ENCODE results near the gene TGFBRAP1.
A peak's percentile ranks its signal among the peaks of the same experiment; 100 is the strongest.

TGFBRAP1 gene

GRCh38 chr2:105242286-105242993, 87.1 kb downstream of the TGFBRAP1 start:
- H3K4me3 ChIP-seq (ENCODE audit: low read length): no peak overlapping the region
- TF ChIP-seq, protein P1, sequence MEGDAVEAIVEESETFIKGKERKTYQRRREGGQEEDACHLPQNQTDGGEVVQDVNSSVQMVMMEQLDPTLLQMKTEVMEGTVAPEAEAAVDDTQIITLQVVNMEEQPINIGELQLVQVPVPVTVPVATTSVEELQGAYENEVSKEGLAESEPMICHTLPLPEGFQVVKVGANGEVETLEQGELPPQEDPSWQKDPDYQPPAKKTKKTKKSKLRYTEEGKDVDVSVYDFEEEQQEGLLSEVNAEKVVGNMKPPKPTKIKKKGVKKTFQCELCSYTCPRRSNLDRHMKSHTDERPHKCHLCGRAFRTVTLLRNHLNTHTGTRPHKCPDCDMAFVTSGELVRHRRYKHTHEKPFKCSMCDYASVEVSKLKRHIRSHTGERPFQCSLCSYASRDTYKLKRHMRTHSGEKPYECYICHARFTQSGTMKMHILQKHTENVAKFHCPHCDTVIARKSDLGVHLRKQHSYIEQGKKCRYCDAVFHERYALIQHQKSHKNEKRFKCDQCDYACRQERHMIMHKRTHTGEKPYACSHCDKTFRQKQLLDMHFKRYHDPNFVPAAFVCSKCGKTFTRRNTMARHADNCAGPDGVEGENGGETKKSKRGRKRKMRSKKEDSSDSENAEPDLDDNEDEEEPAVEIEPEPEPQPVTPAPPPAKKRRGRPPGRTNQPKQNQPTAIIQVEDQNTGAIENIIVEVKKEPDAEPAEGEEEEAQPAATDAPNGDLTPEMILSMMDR (IDR thresholded peaks at IDR 0.05; ENCODE audit: insufficient read depth, low read depth, low read length, missing control alignments): no peak
- DNase-seq (ENCODE audit: low read depth): no peak

- H3K4me3 ChIP-seq (ENCODE audit: low read length): no peak within 1 kb of the TSS
- TF ChIP-seq, protein P1 (IDR thresholded peaks at IDR 0.05; ENCODE audit: insufficient read depth, low read depth, low read length, missing control alignments): no peak
- no peak for DNase-seq (ENCODE audit: low read depth)
Measured at GRCh38 chr2:105241443-105241842, 88.1 kb downstream of the TGFBRAP1 start, which contains the start of gene GPR45. Gene GPR45, plus strand, starts transcription at chr2:105241743. Its CDS starts 116 bp downstream, at chr2:105241859.

DNA sequence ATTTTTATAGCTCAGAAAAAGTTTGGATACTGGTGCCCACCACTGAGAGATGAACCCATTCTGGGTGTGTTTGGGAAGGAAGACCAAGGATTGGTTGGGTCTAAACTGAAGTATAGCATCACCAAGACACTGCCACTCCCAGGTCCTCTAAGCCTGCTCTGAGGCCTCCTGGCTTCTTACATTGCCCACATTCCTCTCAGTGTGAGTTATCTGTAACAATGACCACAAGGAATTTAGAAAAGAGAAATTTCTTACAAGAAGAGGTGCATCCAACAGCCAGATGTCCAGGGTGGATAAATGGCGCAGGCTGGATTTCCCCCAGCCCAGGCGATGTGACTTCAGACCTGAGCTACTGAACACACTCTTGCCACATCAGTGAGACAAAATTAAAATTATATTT, 89.6 kb downstream of the TGFBRAP1 start:
- no peak overlapping the region for H3K4me3 ChIP-seq (ENCODE audit: low read length)
- TF ChIP-seq, protein P1 (IDR thresholded peaks at IDR 0.05; ENCODE audit: insufficient read depth, low read depth, low read length, missing control alignments): no peak
- DNase-seq (ENCODE audit: low read depth): peak; percentile 19

DNA sequence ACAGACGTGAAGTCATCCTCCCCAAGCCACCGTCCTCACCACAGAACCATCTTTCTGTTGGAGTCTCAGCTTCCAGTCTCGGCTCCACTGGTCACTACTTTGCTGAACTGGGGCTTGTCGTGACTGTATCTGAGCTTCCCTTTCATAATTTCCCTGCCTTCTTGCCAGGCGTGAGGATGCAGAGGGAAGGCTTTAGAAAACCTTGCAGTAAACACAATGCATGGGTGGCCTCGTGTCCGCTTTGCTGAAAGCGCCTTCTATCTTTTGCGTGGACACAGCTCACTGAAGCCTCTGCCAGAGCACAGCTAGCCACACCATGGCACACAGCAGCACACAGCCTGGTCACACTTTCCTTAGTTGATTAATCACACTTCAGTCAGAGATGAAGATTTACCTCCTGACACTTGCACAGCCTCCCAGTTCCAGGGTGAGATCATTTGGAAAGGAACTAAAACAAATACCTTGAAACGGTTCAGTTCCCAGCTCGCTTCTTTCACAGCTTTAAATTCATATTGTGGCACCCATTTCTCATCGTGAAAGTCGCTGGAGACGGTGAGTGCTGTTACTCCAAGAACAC, 90.8 kb downstream of the TGFBRAP1 start:
- H3K4me3 ChIP-seq (ENCODE audit: low read length): no peak overlapping the region
- TF ChIP-seq, protein P1 (IDR thresholded peaks at IDR 0.05; ENCODE audit: insufficient read depth, low read depth, low read length, missing control alignments): no peak
- no peak for DNase-seq (ENCODE audit: low read depth)

DNA sequence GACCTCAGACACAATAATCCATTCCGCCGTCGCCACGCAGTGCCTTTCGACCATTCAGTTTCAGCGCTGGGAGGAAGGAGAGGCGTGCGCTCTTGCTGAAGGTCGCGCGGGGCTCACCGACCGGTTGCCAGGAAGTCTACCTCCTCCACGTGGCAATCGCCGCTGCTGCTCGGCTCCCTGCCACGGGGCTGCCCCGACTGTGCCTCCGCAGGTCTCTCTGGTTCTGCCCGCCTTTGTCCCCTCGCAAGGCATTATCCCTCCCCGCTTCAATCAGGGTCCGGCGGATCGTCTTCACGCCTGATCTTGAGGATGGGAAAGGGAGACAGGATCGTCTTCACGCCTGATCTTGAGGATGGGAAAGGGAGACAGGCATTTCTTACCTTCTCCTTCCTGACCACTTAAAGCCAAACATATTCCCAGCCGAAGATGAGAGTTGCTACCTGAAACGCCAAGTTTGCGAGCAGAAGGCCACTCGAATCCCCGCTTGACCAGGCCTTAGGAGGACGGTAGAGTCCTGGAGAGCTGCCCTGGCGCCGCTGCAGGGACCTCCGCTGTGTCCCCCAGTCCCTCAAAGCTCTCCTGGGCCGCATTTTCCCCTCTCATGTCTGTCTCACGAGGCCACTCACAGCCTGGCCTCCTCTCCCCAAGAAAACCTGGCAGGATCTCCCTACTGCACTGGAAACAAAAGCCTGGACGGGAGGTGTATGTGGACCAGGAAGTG, 92.3 kb downstream of the TGFBRAP1 start:
- TF ChIP-seq, protein P1 (IDR thresholded peaks at IDR 0.05; ENCODE audit: insufficient read depth, low read depth, low read length, missing control alignments): no peak
- no peak overlapping the region for H3K4me3 ChIP-seq (ENCODE audit: low read length)
- no peak for DNase-seq (ENCODE audit: low read depth)

GRCh38 chr2:105236060-105236424, 93.5 kb downstream of the TGFBRAP1 start:
- no peak for DNase-seq (ENCODE audit: low read depth)
- no peak overlapping the region for H3K4me3 ChIP-seq (ENCODE audit: low read length)
- TF ChIP-seq, protein P1 (IDR thresholded peaks at IDR 0.05; ENCODE audit: insufficient read depth, low read depth, low read length, missing control alignments): no peak

Data from epithelial cell of esophagus (primary cell).